NT2/D1 (cell line): ENCODE data around the gene USP38.
"Not testable (repeated sequence)": the region's sequence is repeated elsewhere in the genome, so short reads cannot be mapped to it uniquely, and the experiment has no call there.

ENCODE experiments used
- DNase-seq: peaks from one replicate; pipeline ENCODE4 v3.0.0-alpha.2; 2011; ENCODE audit warnings: low read depth, low spot score
- H3K27me3 ChIP-seq: 2 replicates; pipeline ENCODE4 v1.6.0; 2011; ENCODE audit warnings: mild to moderate bottlenecking; ENCODE audit not compliant: insufficient read length, insufficient read depth
- H3K36me3 ChIP-seq: 2 replicates; pipeline ENCODE4 v1.6.1; 2011; ENCODE audit warnings: mild to moderate bottlenecking, low read length, mixed read lengths; ENCODE audit not compliant: insufficient read depth, insufficient read length
- H3K4me1 ChIP-seq: 2 replicates; pipeline ENCODE4 v1.5.1; 2011; ENCODE audit not compliant: insufficient read depth, insufficient read length
- H3K4me3 ChIP-seq: 2 replicates; pipeline ENCODE4 v1.5.1; 2011; ENCODE audit warnings: low read depth; ENCODE audit not compliant: insufficient read length
- H3K9ac ChIP-seq: 2 replicates; pipeline ENCODE4 v1.6.0; 2011; ENCODE audit warnings: low read depth; ENCODE audit not compliant: insufficient read length
- H3K9me3 ChIP-seq: 2 replicates; pipeline ENCODE4 v1.5.1; 2011; ENCODE audit warnings: mild to moderate bottlenecking, low read length; ENCODE audit not compliant: insufficient read depth
- SUZ12 ChIP-seq: IDR thresholded peaks from 2 replicates; pipeline ENCODE4 v1.6.1; 2011; ENCODE audit not compliant: insufficient read length, insufficient read depth; ENCODE audit errors: extremely low read depth
- YY1 ChIP-seq: IDR thresholded peaks from 2 replicates; pipeline ENCODE4 v1.6.1; 2011; ENCODE audit not compliant: insufficient read length, insufficient read depth
- ZNF274 ChIP-seq: IDR thresholded peaks from 2 replicates; pipeline ENCODE4 v1.6.1; 2011; ENCODE audit warnings: mild to moderate bottlenecking, low read depth, low read length

USP38 gene

GRCh38 chr4:143251779-143252178, 67.1 kb downstream of the USP38 start:
- Histone ChIP-seq H3K4me3 (no peak overlapping the region), H3K27me3 (no peaks in the 10 kb centered on the region), H3K9me3 (no peaks in the 10 kb centered on the region), H3K4me1 (no peaks in the 10 kb centered on the region), H3K36me3 (no peaks in the 10 kb centered on the region), H3K9ac (no peak overlapping the region)
- no peak for DNase-seq
- TF ChIP-seq YY1 = no peak
- TF ChIP-seq ZNF274 = no peak
- no peak for TF ChIP-seq SUZ12

GRCh38 chr4:143252478-143252877, 67.8 kb downstream of the USP38 start:
- Histone ChIP-seq H3K4me3 (no peak overlapping the region), H3K9me3 (no peaks in the 10 kb centered on the region), H3K9ac (no peak overlapping the region), H3K36me3 (no peaks in the 10 kb centered on the region), H3K4me1 (no peaks in the 10 kb centered on the region), H3K27me3 (no peaks in the 10 kb centered on the region)
- DNase-seq = no peak
- TF ChIP-seq SUZ12 = no peak
- TF ChIP-seq ZNF274 = no peak
- no peak for TF ChIP-seq YY1

- no peaks in the 10 kb centered on the region for H3K27me3 ChIP-seq
- no peaks in the 10 kb centered on the region for H3K36me3 ChIP-seq
- no peak overlapping the region for H3K9ac ChIP-seq
- no peak overlapping the region for H3K4me3 ChIP-seq
- TF ChIP-seq ZNF274 (no peak), SUZ12 (no peak), YY1 (no peak)
- DNase-seq = no peak
- no peaks in the 10 kb centered on the region for H3K9me3 ChIP-seq
- H3K4me1 ChIP-seq = no peaks in the 10 kb centered on the region
Observed at GRCh38 chr4:143253166-143253565, 68.4 kb downstream of the USP38 start.

- Histone ChIP-seq H3K4me3 (no peak overlapping the region), H3K27me3 (no peaks in the 10 kb centered on the region), H3K36me3 (no peaks in the 10 kb centered on the region), H3K9ac (no peak overlapping the region), H3K4me1 (no peaks in the 10 kb centered on the region), H3K9me3 (no peaks in the 10 kb centered on the region)
- no peak for TF ChIP-seq YY1
- TF ChIP-seq SUZ12 = no peak
- TF ChIP-seq ZNF274 = no peak
- DNase-seq = no peak
Observed at GRCh38 chr4:143254491-143255226, 69.9 kb downstream of the USP38 start.

DNA sequence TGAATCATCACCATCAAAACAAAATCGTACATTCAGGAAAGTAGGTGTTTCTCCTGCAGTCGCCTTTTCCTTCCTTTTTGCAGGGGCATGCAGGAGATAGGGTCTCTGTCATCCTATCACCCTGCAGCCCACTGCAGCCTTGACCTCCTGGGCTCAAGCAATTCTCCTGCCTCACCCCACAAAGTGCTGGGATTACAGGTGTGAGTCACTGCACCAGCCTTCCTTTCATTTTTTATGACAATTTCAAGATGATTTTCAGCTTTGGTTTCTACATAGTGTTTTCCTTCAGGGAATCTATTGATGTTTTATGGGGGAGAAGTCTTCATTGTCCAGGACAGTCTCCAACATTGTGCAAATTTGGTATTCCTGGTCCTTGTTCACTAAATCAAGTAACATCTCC, 71.7 kb downstream of the USP38 start:
- Histone ChIP-seq H3K9me3 (no peaks in the 10 kb centered on the region), H3K36me3 (no peaks in the 10 kb centered on the region), H3K4me3 (no peak overlapping the region), H3K4me1 (no peaks in the 10 kb centered on the region), H3K9ac (no peak overlapping the region), H3K27me3 (no peaks in the 10 kb centered on the region)
- no peak for DNase-seq
- TF ChIP-seq YY1 (no peak), ZNF274 (no peak), SUZ12 (no peak)

DNA sequence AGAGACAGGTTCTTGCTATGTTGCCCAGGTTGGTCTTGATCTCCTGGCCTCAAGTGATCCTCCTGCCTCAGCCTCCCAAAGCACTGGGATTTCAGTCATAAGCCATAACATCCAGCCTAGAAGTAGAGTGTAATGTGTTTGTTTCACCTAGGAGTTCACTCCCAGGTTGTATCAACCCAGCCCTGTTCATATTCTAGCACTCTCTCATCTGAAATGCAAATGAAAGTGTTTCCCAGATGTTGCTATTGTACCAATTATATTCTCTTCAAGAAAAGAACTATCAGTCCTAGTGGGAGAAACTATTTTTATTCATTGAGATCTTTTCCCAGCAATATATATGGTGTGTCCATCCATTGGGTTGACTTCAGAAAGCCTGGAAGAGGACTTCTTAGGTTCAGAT, 72.6 kb downstream of the USP38 start:
- DNase-seq = no peak
- Histone ChIP-seq H3K9me3 (no peaks in the 10 kb centered on the region), H3K4me1 (no peaks in the 10 kb centered on the region), H3K9ac (no peak overlapping the region), H3K36me3 (no peaks in the 10 kb centered on the region), H3K27me3 (no peaks in the 10 kb centered on the region), H3K4me3 (no peak overlapping the region)
- TF ChIP-seq SUZ12 = no peak
- TF ChIP-seq ZNF274 = no peak
- TF ChIP-seq YY1 = no peak

DNA sequence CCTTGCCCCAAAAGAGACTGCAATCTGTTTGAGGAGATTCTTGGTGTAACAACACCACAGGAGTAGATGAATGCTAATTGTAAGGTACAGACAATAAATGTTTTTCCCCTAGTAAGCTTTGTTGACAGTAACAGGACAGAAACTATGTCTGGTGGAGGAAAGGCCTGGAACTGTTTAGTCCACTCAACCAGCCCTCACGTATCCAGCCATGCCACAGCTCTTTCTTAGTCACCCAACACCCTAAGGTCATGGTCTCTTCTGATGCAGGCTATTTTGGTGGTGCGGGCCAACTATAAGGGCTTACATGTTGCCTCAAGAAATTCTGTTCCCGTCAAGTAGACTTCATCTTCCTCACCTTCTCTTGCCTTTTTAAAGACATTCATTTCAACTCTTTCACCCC, 76.0 kb downstream of the USP38 start:
- Histone ChIP-seq H3K9ac (no peak overlapping the region), H3K36me3 (no peaks in the 10 kb centered on the region), H3K9me3 (no peaks in the 10 kb centered on the region), H3K4me3 (no peak overlapping the region), H3K4me1 (no peaks in the 10 kb centered on the region), H3K27me3 (no peaks in the 10 kb centered on the region)
- no peak for TF ChIP-seq SUZ12
- TF ChIP-seq YY1 = no peak
- no peak for TF ChIP-seq ZNF274
- no peak for DNase-seq

- no peak for DNase-seq
- Histone ChIP-seq H3K4me1 (no peaks in the 10 kb centered on the region), H3K4me3 (no peak overlapping the region), H3K36me3 (no peaks in the 10 kb centered on the region), H3K27me3 (no peaks in the 10 kb centered on the region), H3K9me3 (peaks cover 8% of the 10 kb centered on the region; the same call in 1 of the 2 replicates), H3K9ac (no peak overlapping the region)
- no peak for TF ChIP-seq ZNF274
- no peak for TF ChIP-seq SUZ12
- TF ChIP-seq YY1 = no peak
Observed at GRCh38 chr4:143262838-143263237, 78.1 kb downstream of the USP38 start.

GRCh38 chr4:143267690-143268089, 83.0 kb downstream of the USP38 start:
- DNase-seq, H3K36me3 ChIP-seq, H3K4me3 ChIP-seq, H3K4me1 ChIP-seq, H3K27me3 ChIP-seq, H3K9ac ChIP-seq: not testable (repeated sequence)
- peaks cover 21% of the 10 kb centered on the region for H3K9me3 ChIP-seq
